ENCODE results near the gene UROC1.
"Not testable (repeated sequence)": the region's sequence is repeated elsewhere in the genome, so short reads cannot be mapped to it uniquely, and the experiment has no call there.

UROC1 gene

GRCh38 chr3:126546549-126547239 lies 29.1 kb upstream of the UROC1 start:
- DNase-seq: no peak

- DNase-seq: no peak
Observed at GRCh38 chr3:126546013-126546412, 28.4 kb upstream of the UROC1 start.

GRCh38 chr3:126545544-126545943 lies 28.0 kb upstream of the UROC1 start:
- DNase-seq: no peak

GRCh38 chr3:126544596-126545281 lies 27.2 kb upstream of the UROC1 start:
- no peak for DNase-seq

- DNase-seq: no peak
Observed at GRCh38 chr3:126543457-126544061, 26.0 kb upstream of the UROC1 start.

- DNase-seq: no peak
Observed at GRCh38 chr3:126542340-126543241, 25.0 kb upstream of the UROC1 start.

GRCh38 chr3:126541628-126542339 lies 24.2 kb upstream of the UROC1 start:
- DNase-seq: no peak

GRCh38 chr3:126540951-126541627 lies 23.5 kb upstream of the UROC1 start:
- no peak for DNase-seq

GRCh38 chr3:126540342-126540849 lies 22.8 kb upstream of the UROC1 start:
- no peak for DNase-seq

GRCh38 chr3:126539558-126540250 lies 22.1 kb upstream of the UROC1 start:
- no peak for DNase-seq

- DNase-seq: no peak
Observed at GRCh38 chr3:126538966-126539365, 21.4 kb upstream of the UROC1 start.

GRCh38 chr3:126538316-126538715 lies 20.7 kb upstream of the UROC1 start:
- no peak for DNase-seq

- no peak for DNase-seq
Observed at GRCh38 chr3:126537730-126538281, 20.2 kb upstream of the UROC1 start.

GRCh38 chr3:126537116-126537729 lies 19.6 kb upstream of the UROC1 start:
- DNase-seq: no peak

GRCh38 chr3:126536126-126536525 lies 18.6 kb upstream of the UROC1 start:
- no peak for DNase-seq

- no peak for DNase-seq
Observed at GRCh38 chr3:126535636-126536035, 18.1 kb upstream of the UROC1 start.

- DNase-seq: not testable (repeated sequence)
Observed at GRCh38 chr3:126534716-126535115, 17.1 kb upstream of the UROC1 start.

- DNase-seq: no peak
Observed at GRCh38 chr3:126533506-126533905, 15.9 kb upstream of the UROC1 start.

GRCh38 chr3:126531051-126531330 lies 13.4 kb upstream of the UROC1 start:
- DNase-seq: no peak
